Neural progenitor cell (in vitro differentiated cells): ENCODE data around the gene DGKE.

ENCODE experiments used
- CTCF ChIP-seq: fragments of 200-600 bp; sonication (generic); IDR thresholded peaks from 2 replicates; pipeline ENCODE4 v1.5.1; 2017; ENCODE audit warnings: antibody characterized with exemption, mild to moderate bottlenecking
- EZH2 ChIP-seq: fragments of 200-600 bp; sonication (generic); IDR thresholded peaks from 2 replicates; pipeline ENCODE4 v1.6.1; 2017; ENCODE audit warnings: antibody characterized with exemption, mild to moderate bottlenecking, moderate library complexity
- EZH2phosphoT487 ChIP-seq: fragments of 200-600 bp; sonication (generic); IDR thresholded peaks from 2 replicates; pipeline ENCODE4 v1.6.1; 2017; ENCODE audit warnings: antibody characterized with exemption

- no peak for TF ChIP-seq CTCF
- TF ChIP-seq EZH2, result no peak
- no peak for TF ChIP-seq EZH2phosphoT487
These were observed 51.3 kb downstream of the DGKE start for GRCh38 chr17:56885312-56885657.
